GM19239 (cell line): ENCODE measurements around the gene PLEKHA3.

ENCODE experiments used
- DNase-seq: peaks from one replicate; pipeline ENCODE4 v3.0.0; 2011; ENCODE audit warnings: low spot score; ENCODE audit not compliant: insufficient read length
- FAIRE-seq: peaks from 2 replicates; lab custom pipeline; 2011; peaks lifted over from hg19 to GRCh38; lab: Jason Lieb, UNC

PLEKHA3 gene

DNA sequence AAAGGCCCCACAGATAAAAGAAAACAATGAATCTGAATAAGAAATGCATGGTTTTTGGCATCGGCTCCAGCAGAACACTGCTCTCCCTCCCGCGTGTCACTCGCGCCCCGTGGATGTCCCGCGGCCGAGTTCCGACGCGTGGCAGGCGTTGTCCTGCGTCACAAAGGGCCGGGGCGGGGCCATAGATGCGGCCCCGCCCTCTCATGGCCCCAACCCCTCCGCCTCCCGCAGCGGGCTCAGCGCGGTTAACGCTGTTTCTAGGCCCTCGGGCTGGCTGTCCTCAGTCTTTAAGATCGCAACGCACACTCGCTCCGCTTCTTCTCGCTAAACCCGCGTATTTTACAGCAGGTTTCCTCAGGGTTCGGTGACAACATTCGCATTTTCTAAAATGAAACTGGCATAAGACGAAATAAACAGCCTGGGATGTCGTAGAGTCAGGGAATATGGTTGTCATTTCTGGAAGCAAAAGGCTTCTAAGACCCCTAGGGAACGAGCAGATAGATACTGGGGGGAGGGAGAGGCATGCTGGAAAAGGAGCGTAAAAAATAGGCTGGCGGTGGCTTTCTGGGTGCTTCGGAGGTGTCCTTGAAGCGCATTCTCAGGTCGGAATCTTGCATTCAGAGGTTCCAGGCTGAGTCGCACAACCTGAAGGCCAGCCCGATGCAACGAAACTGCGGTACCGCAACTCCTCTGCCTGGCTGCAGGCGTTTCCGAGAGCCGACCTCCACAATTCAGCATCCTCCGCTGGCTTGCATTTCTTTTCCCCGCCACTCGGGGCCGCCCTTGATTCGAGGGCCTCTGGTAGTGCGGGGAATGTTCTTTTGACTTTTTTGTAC, 1.6 kb upstream of the PLEKHA3 start, which contains the start of gene FKBP7:
Gene FKBP7 (minus strand): TSS at position 162 of the 836 bp plus-strand sequence. CDS start 101 bp downstream, at position 61.
- DNase-seq (peak; percentile 42), FAIRE-seq (peak; percentile 98)

GRCh38 chr2:178479275-178479616, 1.0 kb upstream of the PLEKHA3 start:
- no peak for FAIRE-seq
- no peak for DNase-seq

- no peak for FAIRE-seq
- DNase-seq: no peak
These were observed 465 bp upstream of the PLEKHA3 start for GRCh38 chr2:178479758-178480226.

DNA sequence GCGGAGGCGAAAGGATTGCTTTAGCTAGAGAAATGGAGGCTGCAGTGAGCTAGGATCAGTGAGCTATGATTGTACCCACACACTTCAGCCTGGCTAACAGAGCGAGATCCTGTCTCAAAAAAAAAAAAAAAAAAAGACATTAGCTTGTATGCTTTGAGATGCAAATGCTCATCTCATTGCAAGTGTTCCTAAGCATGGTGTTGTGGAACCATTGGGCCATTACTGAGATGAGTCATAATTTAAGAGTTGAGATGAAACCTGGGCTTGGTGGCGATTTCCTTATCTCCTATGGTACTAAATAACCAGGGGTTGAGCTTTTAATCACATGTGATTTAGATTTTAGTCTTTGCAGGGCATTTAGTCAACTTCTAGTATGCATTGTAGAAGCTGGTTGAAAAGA, 2.2 kb downstream of the PLEKHA3 start:
- no peak for DNase-seq

DNA sequence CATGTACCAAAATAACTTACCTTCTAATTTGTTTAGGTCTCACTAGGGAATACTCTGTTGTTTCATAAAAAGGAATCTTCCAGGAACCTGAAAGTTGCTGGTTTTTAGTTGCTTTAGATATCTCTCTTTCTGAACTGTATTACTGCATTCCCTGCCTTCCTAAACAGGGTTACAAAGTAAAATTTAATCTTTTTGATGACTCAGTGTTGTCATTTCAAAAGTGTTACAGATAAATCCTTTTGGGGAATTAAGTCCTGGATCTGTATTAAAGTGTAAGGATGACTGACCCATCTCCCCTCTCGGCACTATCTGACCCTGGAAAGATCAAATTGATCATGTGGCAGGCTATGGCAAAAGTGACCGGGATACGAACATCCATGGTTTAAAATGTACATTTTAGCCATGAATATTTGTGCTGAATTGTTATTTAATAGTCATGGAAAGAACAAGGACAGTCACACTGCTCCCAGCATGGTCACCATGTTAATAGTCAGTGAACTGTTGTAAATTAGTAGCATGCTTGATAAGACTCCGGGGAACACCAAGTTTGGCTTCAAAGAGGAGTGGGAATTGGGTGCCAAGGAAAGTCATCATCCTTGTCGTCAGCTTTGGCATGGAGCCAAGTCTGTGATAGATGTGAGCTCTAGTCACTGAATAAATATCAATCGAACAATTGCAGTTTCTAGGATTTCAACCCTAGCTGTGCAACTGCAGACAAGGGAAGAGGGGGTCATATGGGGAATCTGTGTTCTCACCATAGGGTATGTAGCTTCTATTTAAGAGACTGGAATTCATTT, 4.2 kb downstream of the PLEKHA3 start:
- DNase-seq: no peak
- no peak for FAIRE-seq

More for the DNA sequence above, 2.2 kb downstream of the PLEKHA3 start:
- FAIRE-seq: peak; percentile 96

GRCh38 chr2:178485356-178485755, 5.1 kb downstream of the PLEKHA3 start:
- FAIRE-seq (peak; percentile 89), DNase-seq (no peak)

DNA sequence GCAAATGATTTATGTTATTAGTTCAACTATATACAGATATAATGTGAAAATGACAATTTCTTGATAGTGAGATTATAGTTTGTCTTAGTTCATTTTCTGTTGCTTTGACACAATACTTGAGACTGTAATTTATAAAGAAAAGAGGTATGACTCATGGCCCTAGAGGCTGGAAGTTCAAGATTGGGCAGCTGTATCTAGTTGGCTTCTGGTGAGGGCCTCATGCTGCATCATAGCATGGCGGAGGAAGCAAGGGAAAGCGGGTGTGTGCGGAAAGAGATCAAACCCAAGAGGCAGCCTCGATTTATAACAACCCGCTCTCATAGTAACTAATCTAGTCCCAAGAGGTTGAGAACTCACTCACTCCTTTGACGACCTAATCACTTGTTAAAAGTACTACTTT, 11.4 kb downstream of the PLEKHA3 start:
- FAIRE-seq (no peak), DNase-seq (no peak)

DNA sequence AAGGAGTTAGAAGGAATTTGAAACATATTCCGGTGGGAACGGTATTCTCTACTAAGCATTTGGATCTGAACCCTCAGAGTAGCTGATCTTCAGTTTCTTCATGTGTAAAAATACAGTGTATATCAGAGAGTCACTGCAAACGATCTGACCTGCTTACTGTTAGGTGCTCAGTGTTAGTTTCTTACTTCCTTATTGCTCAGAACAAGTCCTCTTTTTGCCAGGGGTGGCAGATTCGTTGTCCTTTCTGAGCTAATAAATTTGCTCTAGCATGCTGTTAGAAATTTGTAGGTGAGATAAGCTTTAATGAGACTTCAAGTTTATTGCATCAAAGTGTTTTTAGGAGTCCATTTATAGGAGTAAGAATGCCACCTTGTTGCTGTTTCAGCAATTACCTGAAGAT, 15.8 kb downstream of the PLEKHA3 start:
- FAIRE-seq: no peak

GRCh38 chr2:178498137-178498536, 17.9 kb downstream of the PLEKHA3 start:
- peak; percentile 55 for FAIRE-seq
- DNase-seq: no peak

More for the DNA sequence above, 15.8 kb downstream of the PLEKHA3 start:
- DNase-seq: no peak

DNA sequence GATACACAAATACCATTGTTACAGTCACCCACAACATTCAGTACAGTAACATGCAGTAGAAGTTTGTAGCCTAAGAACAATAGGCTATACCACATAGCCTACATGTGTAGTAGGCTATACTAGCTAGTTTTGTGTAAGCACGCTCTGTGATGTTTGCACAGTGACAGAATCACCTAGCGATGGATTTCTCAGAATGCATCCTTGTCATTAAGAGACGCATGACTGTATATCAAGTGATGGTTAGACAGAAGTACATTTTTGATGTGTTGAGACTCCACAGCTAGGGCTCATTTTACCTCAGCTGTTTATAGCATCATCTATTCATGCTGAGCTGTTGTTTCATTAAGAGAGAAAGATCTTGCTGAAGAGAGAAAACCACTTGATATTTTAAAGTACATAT, 19.4 kb downstream of the PLEKHA3 start:
- no peak for FAIRE-seq
- DNase-seq: no peak

DNA sequence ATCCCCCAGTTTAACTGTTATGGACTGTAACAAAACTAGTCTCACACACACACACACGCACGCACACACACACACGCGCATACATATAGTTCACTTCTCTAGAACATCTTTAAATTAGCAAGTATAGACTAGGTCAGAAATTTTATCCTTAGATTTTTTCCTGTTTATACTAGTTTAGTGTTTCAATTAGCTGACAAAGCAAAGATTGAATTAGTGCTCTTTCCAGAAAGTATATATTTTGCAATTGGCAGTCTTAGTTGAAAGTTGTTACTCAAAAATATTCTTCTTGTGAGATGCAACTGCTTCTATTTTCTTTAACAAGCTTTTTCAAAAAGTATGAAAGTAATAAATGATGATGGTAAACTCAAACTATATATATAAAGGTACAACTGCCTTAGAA, 22.5 kb downstream of the PLEKHA3 start:
- DNase-seq: no peak
- no peak for FAIRE-seq

GRCh38 chr2:178506101-178506500, 25.8 kb downstream of the PLEKHA3 start:
- FAIRE-seq (no peak), DNase-seq (no peak)

- FAIRE-seq (no peak), DNase-seq (no peak)
These were observed 26.3 kb downstream of the PLEKHA3 start for GRCh38 chr2:178506524-178506923.

- FAIRE-seq: no peak
- DNase-seq: no peak
These were observed 26.7 kb downstream of the PLEKHA3 start for GRCh38 chr2:178506949-178507348.

DNA sequence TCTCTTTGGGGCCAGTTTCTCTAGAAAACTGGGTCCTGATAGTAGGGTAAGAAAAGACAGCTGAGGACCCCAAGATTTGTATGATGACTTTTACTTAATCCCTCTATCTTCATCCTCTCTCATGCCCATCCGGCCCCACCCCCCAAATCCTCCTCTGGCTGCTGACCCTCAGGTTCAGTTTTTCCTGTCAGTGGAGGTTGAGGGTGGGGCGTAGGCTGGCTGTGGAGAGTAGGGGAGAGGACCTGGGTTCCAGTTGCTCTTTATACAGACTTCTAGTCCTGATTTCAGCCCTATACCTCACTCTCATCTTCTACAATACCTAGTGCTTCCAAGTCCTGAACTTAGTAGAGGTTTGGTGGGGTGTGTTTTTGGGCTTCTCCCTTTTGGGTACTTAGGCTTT, 28.4 kb downstream of the PLEKHA3 start:
- no peak for DNase-seq
- FAIRE-seq: no peak

- DNase-seq: no peak
- no peak for FAIRE-seq
These were observed 30.1 kb downstream of the PLEKHA3 start for GRCh38 chr2:178510384-178510783.

GRCh38 chr2:178512484-178512883, 32.2 kb downstream of the PLEKHA3 start:
- no peak for FAIRE-seq
- DNase-seq: no peak

GRCh38 chr2:178513876-178514275, 33.6 kb downstream of the PLEKHA3 start:
- FAIRE-seq: no peak

DNA sequence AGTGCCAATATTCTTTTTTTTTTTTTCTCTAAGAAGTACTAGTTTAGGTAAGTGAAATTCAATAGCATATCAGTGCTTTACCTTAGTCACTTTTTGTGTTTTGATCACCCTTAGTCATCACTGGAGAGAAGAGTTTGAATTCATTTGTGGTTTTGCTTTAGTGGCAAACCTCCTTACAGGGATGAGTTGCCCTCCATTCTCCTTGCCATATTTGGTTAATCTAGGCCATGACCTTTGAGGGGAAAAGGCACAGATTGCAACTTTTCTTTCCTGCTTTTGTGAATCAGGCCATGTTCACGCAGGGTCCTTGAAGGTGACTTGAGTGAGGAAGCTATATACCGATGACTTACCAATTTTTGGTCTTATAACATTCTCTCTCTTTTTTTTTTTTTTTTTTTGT, 34.4 kb downstream of the PLEKHA3 start:
- DNase-seq: no peak
- peak; percentile 44 for FAIRE-seq

More at GRCh38 chr2:178513876-178514275, 33.6 kb downstream of the PLEKHA3 start:
- no peak for DNase-seq

GRCh38 chr2:178517496-178517895, 37.2 kb downstream of the PLEKHA3 start:
- FAIRE-seq: no peak

More at GRCh38 chr2:178517496-178517895, 37.2 kb downstream of the PLEKHA3 start:
- no peak for DNase-seq
